Measurements from ENCODE around the gene HS1BP3. TPM values are rescaled to one million over a fixed set of nuclear protein-coding genes. Genes with fewer than 3 reads are reported as not detected.

HS1BP3 gene
- total RNA-seq, 2 donors from 2014 or later, result 10.7 to 11.0 TPM

GRCh38 chr2:20595439-20596192, 55.3 kb downstream of the HS1BP3 start:
- Mint-ChIP-seq H3K27ac (peak overlapping the region; percentile 66), H3K36me3 (ENCODE audit: insufficient read depth in 2 of 2) (no peaks in the 10 kb centered on the region), H3K4me3 (peak overlapping the region in 1 of 2 donors; percentile 66), H3K9me3 (no peaks in the 10 kb centered on the region), H3K27me3 (ENCODE audit: low read depth) (no peaks in the 10 kb centered on the region), H3K4me1 (ENCODE audit: low read depth) (peaks cover 13% of the 10 kb centered on the region)
- ATAC-seq (replicated peaks in 1 of 2) (peak; percentile 89 to 90), DNase-seq (peak in 1 of 2 donors; percentile 36)

DNA sequence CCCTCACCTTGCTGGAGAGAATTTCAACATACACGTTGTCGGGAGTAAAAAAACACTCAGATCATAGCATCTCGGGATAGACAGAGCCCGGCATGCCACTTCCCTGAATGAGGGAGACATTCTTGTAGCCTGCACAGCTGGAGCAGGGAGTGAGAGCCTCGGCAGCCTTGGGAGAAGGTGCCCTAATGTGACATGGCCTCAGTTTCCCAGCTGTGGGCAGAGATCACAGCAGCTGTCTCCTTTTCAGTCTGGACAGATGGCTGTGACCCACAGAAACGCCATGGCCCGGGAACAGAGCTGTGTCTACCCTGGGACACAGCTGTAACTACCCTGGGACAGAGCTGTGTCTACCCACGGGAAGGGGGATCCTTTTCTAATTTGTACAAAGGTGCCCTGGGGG, 55.9 kb downstream of the HS1BP3 start:
- Mint-ChIP-seq H3K4me3 (no peak overlapping the region), H3K9me3 (no peaks in the 10 kb centered on the region), H3K36me3 (ENCODE audit: insufficient read depth in 2 of 2) (no peaks in the 10 kb centered on the region), H3K27ac (no peak overlapping the region), H3K4me1 (ENCODE audit: low read depth) (peaks cover 13% of the 10 kb centered on the region), H3K27me3 (ENCODE audit: low read depth) (no peaks in the 10 kb centered on the region)
- DNase-seq, result no peak
- ATAC-seq (replicated peaks in 1 of 2), result no peak

GRCh38 chr2:20594048-20594750, 56.7 kb downstream of the HS1BP3 start:
- no peak for DNase-seq
- Mint-ChIP-seq H3K4me1 (ENCODE audit: low read depth) (peaks cover 13% of the 10 kb centered on the region), H3K36me3 (ENCODE audit: insufficient read depth in 2 of 2) (no peaks in the 10 kb centered on the region), H3K27ac (no peak overlapping the region), H3K4me3 (no peak overlapping the region), H3K9me3 (no peaks in the 10 kb centered on the region), H3K27me3 (ENCODE audit: low read depth) (no peaks in the 10 kb centered on the region)
- no peak for ATAC-seq (replicated peaks in 1 of 2)

GRCh38 chr2:20593072-20594034, 57.5 kb downstream of the HS1BP3 start:
- Mint-ChIP-seq H3K27ac (no peak overlapping the region), H3K4me1 (ENCODE audit: low read depth) (peaks cover 13% of the 10 kb centered on the region), H3K9me3 (no peaks in the 10 kb centered on the region), H3K36me3 (ENCODE audit: insufficient read depth in 2 of 2) (no peaks in the 10 kb centered on the region), H3K4me3 (no peak overlapping the region), H3K27me3 (ENCODE audit: low read depth) (no peaks in the 10 kb centered on the region)
- ATAC-seq (replicated peaks in 1 of 2) (no peak), DNase-seq (no peak)

DNA sequence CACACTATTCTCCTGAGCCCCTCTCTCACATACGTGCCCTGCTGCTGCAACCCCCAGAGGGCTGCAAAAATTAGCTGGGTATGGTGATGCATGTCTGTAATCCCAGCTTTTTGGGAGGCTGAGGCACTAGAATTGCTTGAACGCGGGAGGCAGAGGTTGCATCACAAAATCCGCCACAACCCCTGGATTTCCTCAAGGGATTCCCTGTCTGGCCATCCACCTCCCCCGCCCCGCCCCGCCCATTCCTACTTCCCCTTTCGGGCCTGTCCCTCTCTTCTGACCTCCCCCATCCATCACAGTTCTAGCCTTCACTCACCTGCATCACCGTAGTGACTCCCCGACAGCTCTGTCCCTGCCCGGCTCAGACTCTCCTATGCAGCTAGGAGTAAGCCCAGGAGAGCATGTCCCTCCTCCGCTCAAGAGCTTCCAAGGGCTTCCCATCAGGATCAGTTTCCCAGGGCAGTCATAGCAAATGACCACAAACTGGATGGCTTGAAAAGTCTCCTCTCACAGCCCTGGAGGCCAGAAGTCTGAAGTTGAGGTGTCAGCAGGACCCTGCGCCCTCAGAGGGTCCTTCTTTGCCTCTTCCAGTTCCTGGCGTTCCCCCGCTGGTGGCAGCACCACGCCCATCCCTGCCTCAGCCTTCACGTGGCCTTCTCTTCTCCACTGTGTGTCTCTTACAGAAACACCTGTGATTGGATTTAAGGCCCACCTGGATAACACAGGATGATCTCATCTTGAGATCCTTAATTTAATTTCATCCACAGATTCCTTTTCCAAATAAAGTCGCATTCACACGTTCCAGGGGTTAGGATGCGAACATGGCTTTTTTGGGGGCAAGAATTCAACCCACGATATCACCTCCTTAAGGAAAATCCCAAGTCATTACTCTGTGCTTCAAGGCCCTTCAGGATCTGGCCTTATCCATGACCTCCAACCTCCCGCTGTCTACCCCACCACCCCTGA, 58.5 kb downstream of the HS1BP3 start:
- ATAC-seq (replicated peaks in 1 of 2) (no peak), DNase-seq (no peak)
- H3K9me3 Mint-ChIP-seq, result no peaks in the 10 kb centered on the region
- peak overlapping the region; percentile 34 for H3K27ac Mint-ChIP-seq
- H3K4me3 Mint-ChIP-seq, result no peak overlapping the region
- H3K27me3 Mint-ChIP-seq (ENCODE audit: low read depth), result no peaks in the 10 kb centered on the region
- no peaks in the 10 kb centered on the region for H3K36me3 Mint-ChIP-seq (ENCODE audit: insufficient read depth in 2 of 2)
- H3K4me1 Mint-ChIP-seq (ENCODE audit: low read depth), result peaks cover 13% of the 10 kb centered on the region

GRCh38 chr2:20590704-20591515, 60.0 kb downstream of the HS1BP3 start:
- Mint-ChIP-seq H3K4me3 (no peak overlapping the region), H3K36me3 (ENCODE audit: insufficient read depth in 2 of 2) (no peaks in the 10 kb centered on the region), H3K9me3 (no peaks in the 10 kb centered on the region), H3K27ac (no peak overlapping the region), H3K4me1 (ENCODE audit: low read depth) (peaks cover 10% of the 10 kb centered on the region), H3K27me3 (ENCODE audit: low read depth) (no peaks in the 10 kb centered on the region)
- DNase-seq (no peak), ATAC-seq (replicated peaks in 1 of 2) (no peak)

DNA sequence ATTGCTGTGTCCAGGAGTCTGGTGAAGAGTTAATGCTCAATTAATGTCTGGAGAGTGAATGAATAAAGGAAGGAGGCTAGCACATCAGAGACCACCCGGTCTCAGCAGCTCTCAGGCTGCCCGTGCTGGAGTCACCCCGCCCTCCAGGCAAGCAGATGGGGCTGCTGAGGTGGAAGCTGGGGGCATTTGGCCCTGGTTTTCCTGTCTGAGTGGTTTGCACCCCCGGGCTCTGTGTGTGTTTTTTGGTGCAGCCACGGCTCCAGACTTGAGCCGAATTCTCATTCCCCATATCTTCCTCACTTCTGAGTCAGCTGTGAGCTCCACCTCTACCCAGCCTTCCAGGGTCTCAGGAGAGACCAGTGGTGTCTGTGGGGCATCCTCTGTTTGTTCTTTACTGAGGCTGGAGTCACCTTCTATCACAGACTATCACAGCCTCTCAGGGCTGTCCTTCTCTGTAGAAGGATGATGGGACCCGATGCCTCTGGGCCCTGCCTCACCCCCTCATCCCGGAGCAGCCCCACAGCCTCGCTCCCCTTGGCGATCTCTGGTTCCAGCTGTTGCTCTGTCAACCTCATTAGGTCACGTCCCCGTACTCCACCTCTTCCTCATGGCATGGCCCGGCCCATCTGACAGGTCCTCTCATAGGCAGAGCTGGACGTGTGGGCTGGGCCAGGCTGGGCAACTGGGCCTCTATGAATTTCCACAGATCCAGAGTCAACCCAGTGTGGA, 60.8 kb downstream of the HS1BP3 start:
- Mint-ChIP-seq H3K27ac (no peak overlapping the region), H3K27me3 (ENCODE audit: low read depth) (no peaks in the 10 kb centered on the region), H3K4me1 (ENCODE audit: low read depth) (peaks cover 2% of the 10 kb centered on the region)

DNA sequence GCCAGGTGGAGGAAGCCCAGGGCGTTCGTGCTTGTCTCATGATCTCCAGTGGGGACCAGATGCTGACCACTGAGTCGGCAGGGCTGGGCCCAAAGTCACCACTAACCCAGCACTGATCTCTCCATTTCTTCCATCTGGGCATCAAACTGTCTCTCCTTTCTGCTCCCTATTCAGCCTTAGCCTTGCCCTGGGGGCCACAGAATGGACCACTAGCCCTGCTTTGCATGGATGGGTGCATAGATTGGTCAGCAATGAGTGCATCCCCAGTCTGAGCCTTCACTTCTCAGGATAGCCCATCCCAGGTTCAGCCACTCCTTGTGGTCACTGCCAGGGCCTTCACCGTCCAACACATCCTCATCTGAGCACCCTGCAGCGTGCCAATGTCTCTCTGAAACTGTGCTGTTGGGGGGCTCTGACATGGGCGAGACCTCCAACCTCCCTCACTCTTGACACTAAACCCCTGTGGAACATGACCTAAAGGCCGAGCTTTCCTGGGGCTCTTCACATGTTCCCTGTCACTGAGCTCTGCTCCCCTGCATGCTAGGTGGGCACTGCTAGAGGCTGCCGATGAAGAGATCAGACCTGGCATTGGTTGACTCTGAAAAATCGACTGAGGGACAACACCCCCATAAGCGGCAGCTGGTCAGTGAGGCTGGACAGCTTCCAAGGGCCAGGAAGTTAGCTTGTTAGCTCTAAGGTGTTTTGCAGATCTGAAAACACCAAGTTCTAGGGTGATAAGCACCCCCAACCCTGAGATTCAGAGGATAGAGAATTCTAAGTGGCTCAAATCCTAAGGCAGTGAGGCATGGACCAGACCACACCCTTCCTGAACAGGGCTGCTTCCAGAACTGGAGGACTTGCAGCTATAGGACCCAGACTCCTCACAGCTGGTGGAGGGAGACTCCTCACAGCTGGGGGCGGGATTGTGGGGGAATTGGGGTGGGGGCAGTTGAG, 61.7 kb downstream of the HS1BP3 start:
- Mint-ChIP-seq H3K27me3 (ENCODE audit: low read depth) (no peaks in the 10 kb centered on the region), H3K9me3 (no peaks in the 10 kb centered on the region), H3K36me3 (ENCODE audit: insufficient read depth in 2 of 2) (no peaks in the 10 kb centered on the region), H3K4me1 (ENCODE audit: low read depth) (no peaks in the 10 kb centered on the region), H3K27ac (no peak overlapping the region), H3K4me3 (no peak overlapping the region)
- no peak for DNase-seq
- ATAC-seq (replicated peaks in 1 of 2), result no peak

More for the DNA sequence above, 60.8 kb downstream of the HS1BP3 start:
- Mint-ChIP-seq H3K36me3 (ENCODE audit: insufficient read depth in 2 of 2) (no peaks in the 10 kb centered on the region), H3K9me3 (no peaks in the 10 kb centered on the region), H3K4me3 (no peak overlapping the region)
- ATAC-seq (replicated peaks in 1 of 2), result no peak
- no peak for DNase-seq

GRCh38 chr2:20585710-20586594, 64.9 kb downstream of the HS1BP3 start:
- DNase-seq, result no peak
- no peak for ATAC-seq (replicated peaks in 1 of 2)
- H3K27ac Mint-ChIP-seq, result no peak overlapping the region
- no peaks in the 10 kb centered on the region for H3K36me3 Mint-ChIP-seq (ENCODE audit: insufficient read depth in 2 of 2)
- H3K9me3 Mint-ChIP-seq, result no peaks in the 10 kb centered on the region
- H3K27me3 Mint-ChIP-seq (ENCODE audit: low read depth), result no peaks in the 10 kb centered on the region
- no peaks in the 10 kb centered on the region for H3K4me1 Mint-ChIP-seq (ENCODE audit: low read depth)
- no peak overlapping the region for H3K4me3 Mint-ChIP-seq

- ATAC-seq (replicated peaks in 1 of 2), result no peak
- DNase-seq, result no peak
- Mint-ChIP-seq H3K4me3 (no peak overlapping the region), H3K27ac (no peak overlapping the region), H3K9me3 (no peaks in the 10 kb centered on the region), H3K4me1 (ENCODE audit: low read depth) (peaks cover under 1% of the 10 kb centered on the region), H3K27me3 (ENCODE audit: low read depth) (no peaks in the 10 kb centered on the region), H3K36me3 (ENCODE audit: insufficient read depth in 2 of 2) (no peaks in the 10 kb centered on the region)
Measured at GRCh38 chr2:20585359-20585709, 65.6 kb downstream of the HS1BP3 start.

Data from activated T-cell treated with anti-CD3 and anti-CD28 coated beads, Interleukin-2, amount 50 U/mL, for 72 hours (primary cell).